PC-9 (cell line): ENCODE data around the gene EFNA4.

Experiments
- EZH2 ChIP-seq: fragments of 200-600 bp; sonication (generic); IDR thresholded peaks from 2 replicates; pipeline ENCODE4 v1.8.0; 2017; ENCODE audit warnings: antibody characterized with exemption, low read depth
- TF ChIP-seq, protein P1 (sequence below): fragments of 200-600 bp; sonication (generic); conservative IDR thresholded peaks from 2 replicates; pipeline ENCODE4 v1.6.1; 2017; ENCODE audit warnings: mixed run types, antibody characterized with exemption, mild to moderate bottlenecking, moderate library complexity

DNA sequence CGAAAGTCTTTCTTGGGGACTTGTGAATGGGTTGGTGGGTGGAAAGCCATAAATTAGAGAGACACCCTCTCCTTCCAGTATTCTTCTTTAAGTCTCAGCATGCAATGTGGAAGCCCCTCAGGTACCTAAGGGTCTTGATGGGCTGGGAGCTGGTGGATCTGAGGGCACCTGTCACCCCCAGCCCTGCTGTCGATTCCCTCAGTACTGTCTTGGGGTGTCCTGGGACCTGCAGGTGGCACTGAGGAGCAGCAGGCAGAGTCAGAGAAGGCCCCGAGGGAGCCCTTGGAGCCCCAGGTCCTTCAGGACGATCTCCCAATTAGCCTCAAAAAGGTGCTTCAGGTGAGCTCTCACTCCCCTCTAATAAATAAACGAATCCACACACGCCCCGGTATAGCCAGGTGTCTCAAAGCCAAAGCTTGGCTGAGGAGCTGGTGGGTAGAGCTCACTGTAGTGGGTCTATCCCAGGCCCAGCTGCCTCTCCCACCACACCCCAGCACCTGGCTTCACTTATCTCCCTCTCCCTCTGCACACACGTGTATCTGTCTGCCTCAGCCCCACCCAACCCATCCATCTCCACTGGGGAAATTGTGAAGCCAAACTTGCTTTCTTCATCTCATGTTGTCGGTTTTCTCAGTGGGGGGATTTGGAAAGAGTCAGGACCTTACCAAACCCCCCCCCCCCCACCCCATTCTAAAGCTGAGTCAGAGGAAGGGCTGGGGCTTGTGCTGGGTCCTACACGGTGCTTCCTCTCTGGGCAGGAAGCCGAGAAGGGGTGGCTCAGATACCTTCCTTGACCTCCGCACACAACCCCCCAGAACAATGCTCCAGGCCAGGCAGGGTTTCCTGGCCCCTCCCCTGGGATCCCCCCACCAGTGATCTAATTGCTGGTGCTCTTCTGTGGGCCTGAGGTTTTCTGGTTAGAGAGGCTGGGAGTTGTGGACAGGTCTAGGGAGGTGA is 10.8 kb upstream of the EFNA4 start:
- TF ChIP-seq, protein P1, sequence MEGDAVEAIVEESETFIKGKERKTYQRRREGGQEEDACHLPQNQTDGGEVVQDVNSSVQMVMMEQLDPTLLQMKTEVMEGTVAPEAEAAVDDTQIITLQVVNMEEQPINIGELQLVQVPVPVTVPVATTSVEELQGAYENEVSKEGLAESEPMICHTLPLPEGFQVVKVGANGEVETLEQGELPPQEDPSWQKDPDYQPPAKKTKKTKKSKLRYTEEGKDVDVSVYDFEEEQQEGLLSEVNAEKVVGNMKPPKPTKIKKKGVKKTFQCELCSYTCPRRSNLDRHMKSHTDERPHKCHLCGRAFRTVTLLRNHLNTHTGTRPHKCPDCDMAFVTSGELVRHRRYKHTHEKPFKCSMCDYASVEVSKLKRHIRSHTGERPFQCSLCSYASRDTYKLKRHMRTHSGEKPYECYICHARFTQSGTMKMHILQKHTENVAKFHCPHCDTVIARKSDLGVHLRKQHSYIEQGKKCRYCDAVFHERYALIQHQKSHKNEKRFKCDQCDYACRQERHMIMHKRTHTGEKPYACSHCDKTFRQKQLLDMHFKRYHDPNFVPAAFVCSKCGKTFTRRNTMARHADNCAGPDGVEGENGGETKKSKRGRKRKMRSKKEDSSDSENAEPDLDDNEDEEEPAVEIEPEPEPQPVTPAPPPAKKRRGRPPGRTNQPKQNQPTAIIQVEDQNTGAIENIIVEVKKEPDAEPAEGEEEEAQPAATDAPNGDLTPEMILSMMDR = peak; percentile 58; the same call in 1 of the 2 replicates
- TF ChIP-seq EZH2 = no peak
